ENCODE results near the gene LSM12. TPM values are rescaled to one million over a fixed set of nuclear protein-coding genes. Genes with fewer than 3 reads are reported as not detected.
"Not testable (repeated sequence)": the region's sequence is repeated elsewhere in the genome, so short reads cannot be mapped to it uniquely, and the experiment has no call there.

The LSM12 gene
- total and polyA plus RNA-seq, 2 of the 8 experiments (the other 6 are each of a cell fraction or from before 2014, with no cell fraction given) = 69.8 to 142 TPM

DNA sequence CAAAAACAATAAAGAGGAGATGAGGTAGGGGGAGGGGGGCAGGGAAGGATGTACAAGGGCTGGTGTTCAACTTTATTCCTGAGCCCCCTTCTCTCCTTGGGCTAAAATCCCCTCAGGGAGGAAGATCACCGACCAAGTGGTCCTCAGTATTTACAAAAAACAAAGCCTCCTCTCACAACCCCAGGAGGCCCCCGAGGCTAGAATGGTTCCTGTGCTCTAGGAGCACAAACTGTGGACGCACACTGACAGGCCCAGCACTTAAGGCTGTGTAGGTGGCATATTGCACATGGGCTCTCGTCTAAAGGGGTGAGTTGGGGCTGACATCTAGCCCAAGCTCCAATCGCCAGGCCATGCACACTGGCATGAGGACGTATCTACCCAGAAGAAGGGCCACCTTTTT is 35.4 kb upstream of the LSM12 start:
- not testable (repeated sequence) for H3K14ac ChIP-seq (ENCODE audit: insufficient read length); H3K27me3 ChIP-seq (replicated peaks in 1 of 4; ENCODE audit: control insufficient read depth in 3 of 4, extremely low read depth in 1 of 4, insufficient read depth in 3 of 4, low read length in 3 of 4); H3K9me3 ChIP-seq (ENCODE audit: insufficient read depth in 2 of 2, low read depth in 1 of 2, low read length in 1 of 2); H3K79me2 ChIP-seq (ENCODE audit: control insufficient read depth in 1 of 2, insufficient read depth in 2 of 2, low read length in 2 of 2); H3K4ac ChIP-seq (replicated peaks; ENCODE audit: insufficient read length, low read depth, low read length); H3K18ac ChIP-seq (ENCODE audit: extremely low read depth, low read length); H4K20me1 ChIP-seq (replicated peaks in 1 of 2; ENCODE audit: control insufficient read depth in 1 of 2, insufficient read depth in 2 of 2, low read length in 2 of 2); H3K23ac ChIP-seq (ENCODE audit: insufficient read length); H3K9ac ChIP-seq (replicated peaks in 1 of 4; ENCODE audit: extremely low read depth in 1 of 4, low read depth in 3 of 4, low read length in 3 of 4); H4K8ac ChIP-seq (ENCODE audit: extremely low read depth, insufficient read depth, low read length); FAIRE-seq; H3K23me2 ChIP-seq (ENCODE audit: low read depth, low read length); H2BK120ac ChIP-seq (replicated peaks; ENCODE audit: low read depth, low read length); H3K4me2 ChIP-seq (ENCODE audit: insufficient read depth in 1 of 2, low read depth in 2 of 2, low read length in 2 of 2); H3K4me1 ChIP-seq (replicated peaks in 1 of 4; ENCODE audit: control insufficient read depth in 3 of 4, insufficient read depth in 4 of 4, low read length in 3 of 4); H2BK15ac ChIP-seq (ENCODE audit: low read length); H3K27ac ChIP-seq (ENCODE audit: low read depth, low read length); H4K91ac ChIP-seq (replicated peaks; ENCODE audit: insufficient read length, low read length); DNase-seq (ENCODE audit: low read depth in 1 of 2, low spot score in 2 of 2); H2BK5ac ChIP-seq (ENCODE audit: low read depth, low read length); H2AK5ac ChIP-seq (ENCODE audit: low read depth, low read length); H3K56ac ChIP-seq (replicated peaks; ENCODE audit: insufficient read length, low read depth, low read length); H3K36me3 ChIP-seq (ENCODE audit: control insufficient read depth in 2 of 4, insufficient read depth in 4 of 4, low read length in 3 of 4); H4K5ac ChIP-seq (ENCODE audit: insufficient read length, low read depth, low read length); H2BK20ac ChIP-seq (ENCODE audit: low read length); H2AFZ ChIP-seq (ENCODE audit: low read length); H3K4me3 ChIP-seq (ENCODE audit: extremely low read depth in 1 of 4, insufficient read depth in 2 of 4, low read depth in 3 of 4, low read length in 4 of 4); H2BK12ac ChIP-seq (ENCODE audit: low read depth, low read length)
- CTCF ChIA-PET (ENCODE audit: partially characterized antibody) = interaction anchor here (0.9 to 34.4 kb wide), 6 partner anchors 12 to 49 kb away, joined by 3 to 638 read pairs (median 4); partner anchors contain the start of gene HDAC5
- WGBS, 2 experiments (ENCODE audit: extremely low coverage in 1 of 2, insufficient coverage in 1 of 2, insufficient read length in 1 of 2, insufficient replicate concordance in 2 of 2, low coverage in 1 of 2, low lambda C conversion rate in 2 of 2, missing lambda C conversion rate in 1 of 2) = 92% methylated on average over 6 of the region's 6 CpGs; no CpG with 5 or more reads in 1 of the 2 experiments
- peaks cover 10% of the 10 kb centered on the region; the same call in 1 of the 2 replicates for H3K79me1 ChIP-seq (ENCODE audit: low read depth, low read length)
- POLR2A ChIA-PET (ENCODE audit: partially characterized antibody) = interaction anchor here (0.8 kb wide), 1 partner anchor 36 kb away, joined by 3 read pairs; no protein-coding TSS in a partner anchor

All from H1 (cell line).